Fibroblast of peridontal ligament (primary cell): ENCODE results near the gene HOXA13.

Experiments used
- DNase-seq: peaks from one replicate; pipeline ENCODE4 v3.0.0-alpha.2; 2010; ENCODE audit errors: extremely low read depth

HOXA13 gene

GRCh38 chr7:27192546-27193334 is 7.2 kb downstream of the HOXA13 start:
- no peak for DNase-seq

GRCh38 chr7:27191833-27192545 is 7.9 kb downstream of the HOXA13 start:
- no peak for DNase-seq

- DNase-seq = no peak
Observed at GRCh38 chr7:27191161-27191731, 8.6 kb downstream of the HOXA13 start.

- no peak for DNase-seq
Observed at GRCh38 chr7:27189997-27190748, 9.7 kb downstream of the HOXA13 start.

GRCh38 chr7:27189295-27189996 is 10.4 kb downstream of the HOXA13 start:
- DNase-seq = no peak

GRCh38 chr7:27188386-27189294 is 11.3 kb downstream of the HOXA13 start:
- no peak for DNase-seq

GRCh38 chr7:27187475-27188385 is 12.2 kb downstream of the HOXA13 start:
- DNase-seq = no peak

- no peak for DNase-seq
Observed at GRCh38 chr7:27186668-27187474, 13.0 kb downstream of the HOXA13 start.

- DNase-seq = no peak
Observed at GRCh38 chr7:27185854-27186667, 13.8 kb downstream of the HOXA13 start.

- DNase-seq = no peak
Observed at GRCh38 chr7:27185013-27185853, 14.7 kb downstream of the HOXA13 start, which contains the start of gene HOXA11. HOXA11 (minus strand) TSS chr7:27185232; CDS start chr7:27185144, 88 bp downstream.

- no peak for DNase-seq
Observed at GRCh38 chr7:27184337-27185012, 15.4 kb downstream of the HOXA13 start.

- no peak for DNase-seq
Observed at GRCh38 chr7:27183682-27184336, 16.1 kb downstream of the HOXA13 start.

- no peak for DNase-seq
Observed at GRCh38 chr7:27182861-27183681, 16.8 kb downstream of the HOXA13 start.

GRCh38 chr7:27182285-27182841 is 17.5 kb downstream of the HOXA13 start:
- no peak for DNase-seq
